ENCODE results near the gene NAT14.

DNA sequence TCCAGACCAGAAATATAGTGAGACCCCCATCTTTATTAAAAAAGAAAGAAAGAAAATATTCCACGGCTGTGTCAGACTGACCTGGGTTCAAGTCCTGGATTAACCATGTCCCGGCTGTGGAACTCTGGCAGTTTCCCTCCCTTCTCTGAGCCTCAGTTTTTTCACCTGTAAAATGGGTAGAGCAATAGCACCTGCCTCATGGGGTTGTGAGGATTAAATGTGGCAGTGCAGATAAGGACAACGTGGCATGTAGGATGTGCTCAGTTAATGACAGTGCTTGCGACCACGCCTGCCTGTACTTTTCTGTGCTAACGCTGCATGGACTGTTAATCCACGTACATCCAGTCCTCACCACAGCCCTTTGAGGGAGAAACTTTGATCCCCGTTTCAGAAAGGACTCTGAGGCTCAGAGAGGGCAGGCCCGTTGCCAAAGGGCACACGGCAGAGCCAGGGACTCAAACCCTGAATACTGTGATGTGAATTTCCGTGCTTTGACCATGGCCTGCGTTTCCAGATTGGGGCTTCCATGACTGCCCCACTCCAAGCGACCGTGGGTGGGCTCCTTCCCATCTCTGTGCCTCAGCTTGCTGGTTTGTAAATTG lies 35.8 kb downstream of the NAT14 start:
- TF ChIP-seq POLR2A (IDR thresholded peaks at IDR 0.05; ENCODE audit: low read depth, low read length) (no peak), TAF1 (IDR thresholded peaks at IDR 0.05; ENCODE audit: low read depth, low read length) (no peak), POLR2AphosphoS5 (IDR thresholded peaks at IDR 0.05; ENCODE audit: low read depth, low read length) (no peak), POU2F2 (IDR thresholded peaks at IDR 0.05; ENCODE audit: low read depth, low read length) (no peak), SPI1 (IDR thresholded peaks at IDR 0.05; ENCODE audit: low read depth, low read length) (no peak)

Measured in GM12891 (cell line).